GM19328 (cell line): ENCODE results near the gene DOCK4.

Source experiments
- ATAC-seq: cut with Tn5 transposase; IDR thresholded peaks from one replicate; pipeline ENCODE4 v1.9.1; 2021; ENCODE audit warnings: mild to moderate bottlenecking, moderate library complexity; ENCODE audit not compliant: unreplicated experiment

DOCK4 gene

GRCh38 chr7:111871283-111871682, 334.9 kb downstream of the DOCK4 start:
- ATAC-seq, result no peak

GRCh38 chr7:111869280-111869679, 336.9 kb downstream of the DOCK4 start:
- no peak for ATAC-seq

- ATAC-seq, result no peak
These were observed 338.8 kb downstream of the DOCK4 start for GRCh38 chr7:111867348-111867931.

- no peak for ATAC-seq
These were observed 339.4 kb downstream of the DOCK4 start for GRCh38 chr7:111866787-111867186.

GRCh38 chr7:111865430-111865829, 340.8 kb downstream of the DOCK4 start:
- ATAC-seq, result no peak

- ATAC-seq, result no peak
These were observed 341.8 kb downstream of the DOCK4 start for GRCh38 chr7:111864291-111864976.

GRCh38 chr7:111863269-111863668, 342.9 kb downstream of the DOCK4 start:
- ATAC-seq, result no peak

- no peak for ATAC-seq
These were observed 346.0 kb downstream of the DOCK4 start for GRCh38 chr7:111860248-111860647.

- ATAC-seq, result no peak
These were observed 347.9 kb downstream of the DOCK4 start for GRCh38 chr7:111858331-111858730.

GRCh38 chr7:111855842-111856227, 350.4 kb downstream of the DOCK4 start:
- no peak for ATAC-seq

GRCh38 chr7:111855161-111855841, 350.9 kb downstream of the DOCK4 start:
- peak; percentile 63 for ATAC-seq

GRCh38 chr7:111853201-111853990, 352.8 kb downstream of the DOCK4 start:
- no peak for ATAC-seq

- no peak for ATAC-seq
These were observed 354.1 kb downstream of the DOCK4 start for GRCh38 chr7:111852081-111852480.

- no peak for ATAC-seq
These were observed 359.3 kb downstream of the DOCK4 start for GRCh38 chr7:111846898-111847297.

GRCh38 chr7:111845853-111846252, 360.3 kb downstream of the DOCK4 start:
- no peak for ATAC-seq

GRCh38 chr7:111844904-111845671, 361.1 kb downstream of the DOCK4 start:
- no peak for ATAC-seq

GRCh38 chr7:111842491-111842890, 363.7 kb downstream of the DOCK4 start:
- ATAC-seq, result no peak

GRCh38 chr7:111841596-111842205, 364.5 kb downstream of the DOCK4 start:
- ATAC-seq, result no peak

- no peak for ATAC-seq
These were observed 365.7 kb downstream of the DOCK4 start for GRCh38 chr7:111840528-111840927.

- no peak for ATAC-seq
These were observed 366.9 kb downstream of the DOCK4 start for GRCh38 chr7:111839261-111839660.
